ENCODE results near the gene DHRS7C.
A peak's percentile ranks its signal among the peaks of the same experiment; 100 is the strongest.

Gene DHRS7C

GRCh38 chr17:9790889-9791876, at the start of gene DHRS7C:
TSS of gene DHRS7C (minus strand) at chr17:9791592. CDS start at chr17:9791284, 308 bp downstream.
- TF ChIP-seq CTCF (IDR thresholded peaks at IDR 0.05; ENCODE audit: low read depth, low read length, missing control alignments), result no peak
- no peak for DNase-seq (ENCODE audit: extremely low read depth, low read depth)
- no peak within 1 kb of the TSS for H3K4me3 ChIP-seq (replicated peaks; ENCODE audit: low read depth, low read length)

GRCh38 chr17:9839433-9839832, 48.0 kb upstream of the DHRS7C start:
- TF ChIP-seq CTCF (IDR thresholded peaks at IDR 0.05; ENCODE audit: low read depth, low read length, missing control alignments), result peak; percentile 26
- H3K4me3 ChIP-seq (replicated peaks; ENCODE audit: low read depth, low read length), result no peak overlapping the region
- DNase-seq (ENCODE audit: extremely low read depth, low read depth), result no peak

- no peak for TF ChIP-seq CTCF (IDR thresholded peaks at IDR 0.05; ENCODE audit: low read depth, low read length, missing control alignments)
- DNase-seq (ENCODE audit: extremely low read depth, low read depth), result no peak
- H3K4me3 ChIP-seq (replicated peaks; ENCODE audit: low read depth, low read length), result no peak overlapping the region
Observed at GRCh38 chr17:9837551-9838471, 46.4 kb upstream of the DHRS7C start.

- no peak overlapping the region for H3K4me3 ChIP-seq (replicated peaks; ENCODE audit: low read depth, low read length)
- no peak for TF ChIP-seq CTCF (IDR thresholded peaks at IDR 0.05; ENCODE audit: low read depth, low read length, missing control alignments)
- no peak for DNase-seq (ENCODE audit: extremely low read depth, low read depth)
Observed at GRCh38 chr17:9833922-9834321, 42.5 kb upstream of the DHRS7C start.

- no peak for DNase-seq (ENCODE audit: extremely low read depth, low read depth)
- no peak for TF ChIP-seq CTCF (IDR thresholded peaks at IDR 0.05; ENCODE audit: low read depth, low read length, missing control alignments)
- no peak overlapping the region for H3K4me3 ChIP-seq (replicated peaks; ENCODE audit: low read depth, low read length)
Observed at GRCh38 chr17:9830711-9831110, 39.3 kb upstream of the DHRS7C start.

- no peak overlapping the region for H3K4me3 ChIP-seq (replicated peaks; ENCODE audit: low read depth, low read length)
- no peak for DNase-seq (ENCODE audit: extremely low read depth, low read depth)
- no peak for TF ChIP-seq CTCF (IDR thresholded peaks at IDR 0.05; ENCODE audit: low read depth, low read length, missing control alignments)
Observed at GRCh38 chr17:9829343-9829742, 38.0 kb upstream of the DHRS7C start.

Measured in HFF-Myc (cell line).